GM12864 (cell line): Measurements from ENCODE around the gene PCSK6.

Experiments
- DNase-seq: peaks from one replicate; pipeline ENCODE4 v3.0.0-alpha.2; 2011; ENCODE audit warnings: low read depth
- H3K4me3 ChIP-seq: 2 replicates; pipeline ENCODE4 v1.5.1; 2011; ENCODE audit warnings: mild to moderate bottlenecking, low read depth, low read length, control low read depth
- TF ChIP-seq, protein P1 (sequence below): IDR thresholded peaks from 2 replicates; pipeline ENCODE4 v1.5.1; 2011; ENCODE audit warnings: low read depth, mild to moderate bottlenecking, moderate library complexity, low read length, control low read depth, inconsistent platforms; ENCODE audit errors: missing control alignments

PCSK6 gene

GRCh38 chr15:101489599-101490407 lies at the start of gene PCSK6:
TSS of gene PCSK6 (minus strand) at chr15:101489707. CDS start at chr15:101489670, 37 bp downstream.
- TF ChIP-seq, protein P1, sequence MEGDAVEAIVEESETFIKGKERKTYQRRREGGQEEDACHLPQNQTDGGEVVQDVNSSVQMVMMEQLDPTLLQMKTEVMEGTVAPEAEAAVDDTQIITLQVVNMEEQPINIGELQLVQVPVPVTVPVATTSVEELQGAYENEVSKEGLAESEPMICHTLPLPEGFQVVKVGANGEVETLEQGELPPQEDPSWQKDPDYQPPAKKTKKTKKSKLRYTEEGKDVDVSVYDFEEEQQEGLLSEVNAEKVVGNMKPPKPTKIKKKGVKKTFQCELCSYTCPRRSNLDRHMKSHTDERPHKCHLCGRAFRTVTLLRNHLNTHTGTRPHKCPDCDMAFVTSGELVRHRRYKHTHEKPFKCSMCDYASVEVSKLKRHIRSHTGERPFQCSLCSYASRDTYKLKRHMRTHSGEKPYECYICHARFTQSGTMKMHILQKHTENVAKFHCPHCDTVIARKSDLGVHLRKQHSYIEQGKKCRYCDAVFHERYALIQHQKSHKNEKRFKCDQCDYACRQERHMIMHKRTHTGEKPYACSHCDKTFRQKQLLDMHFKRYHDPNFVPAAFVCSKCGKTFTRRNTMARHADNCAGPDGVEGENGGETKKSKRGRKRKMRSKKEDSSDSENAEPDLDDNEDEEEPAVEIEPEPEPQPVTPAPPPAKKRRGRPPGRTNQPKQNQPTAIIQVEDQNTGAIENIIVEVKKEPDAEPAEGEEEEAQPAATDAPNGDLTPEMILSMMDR = no peak
- H3K4me3 ChIP-seq = no peak within 1 kb of the TSS
- DNase-seq = no peak

DNA sequence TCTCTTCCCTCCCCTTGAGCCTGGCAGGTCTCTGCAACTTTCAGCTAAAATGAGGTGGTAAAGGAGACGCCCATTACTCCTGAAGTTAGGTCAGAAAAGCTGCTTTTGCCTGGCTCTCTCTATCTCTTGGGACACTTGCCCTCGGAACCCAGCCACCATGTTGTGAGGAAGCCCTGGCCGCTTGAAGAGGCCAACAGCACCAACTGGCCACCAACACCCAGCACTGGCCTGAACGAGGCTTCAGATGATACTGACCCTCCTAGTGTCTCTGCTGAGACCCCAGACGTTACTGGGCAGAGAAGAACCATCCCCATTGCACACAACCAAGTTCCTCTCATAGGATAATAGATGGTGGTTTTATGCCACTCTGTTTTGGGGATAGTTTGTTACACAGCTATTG lies 49.5 kb upstream of the PCSK6 start:
- DNase-seq = no peak
- TF ChIP-seq, protein P1 = no peak
- no peak overlapping the region for H3K4me3 ChIP-seq

DNA sequence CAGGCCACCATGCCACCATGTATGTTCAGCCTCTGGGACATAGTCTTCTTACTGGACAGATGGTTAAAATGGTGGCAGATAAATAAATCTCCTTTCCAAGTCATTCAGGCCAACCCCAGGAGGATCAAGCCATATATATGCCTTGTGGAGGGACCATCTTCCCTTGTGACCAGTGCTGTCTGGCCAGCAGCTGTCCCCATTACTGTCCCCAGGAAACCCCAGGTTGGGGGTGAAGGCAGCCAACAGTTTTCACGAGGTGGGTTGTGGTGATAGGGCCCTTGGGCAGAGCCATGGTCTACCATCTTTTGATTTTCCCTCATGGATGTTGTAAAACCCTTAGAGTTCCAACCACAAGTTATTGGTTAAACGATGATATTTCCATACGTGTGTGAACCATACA lies 48.7 kb upstream of the PCSK6 start:
- DNase-seq = no peak
- TF ChIP-seq, protein P1 = no peak
- no peak overlapping the region for H3K4me3 ChIP-seq

DNA sequence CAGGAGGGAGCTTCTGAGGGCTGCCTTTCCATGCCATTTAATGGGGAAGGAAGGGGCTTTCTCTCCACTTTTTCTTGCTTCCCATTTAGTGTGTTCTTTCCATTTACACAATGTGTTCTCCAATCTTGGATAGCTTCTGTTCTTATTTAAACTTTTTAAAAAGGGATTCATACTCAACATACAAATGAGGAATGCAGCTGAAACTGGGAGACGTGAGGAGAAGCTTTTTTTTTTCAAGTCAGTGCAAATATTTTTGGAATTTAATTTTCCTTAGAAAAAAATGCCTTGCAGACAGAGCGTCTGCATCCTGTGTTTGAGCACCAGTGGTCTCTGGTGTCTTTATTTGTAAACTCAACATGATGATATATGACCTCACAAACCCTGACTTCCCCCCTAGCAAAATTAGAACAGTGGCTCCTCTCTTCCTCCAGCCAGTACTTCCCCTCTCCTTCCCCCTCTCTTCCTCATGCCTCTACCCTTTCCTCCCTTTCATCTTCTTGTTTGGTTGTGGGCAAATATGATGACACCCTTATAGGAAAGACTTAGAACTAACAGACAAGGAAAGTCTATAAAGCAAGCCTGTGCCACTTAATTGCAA lies 48.1 kb upstream of the PCSK6 start:
- no peak overlapping the region for H3K4me3 ChIP-seq
- no peak for DNase-seq
- TF ChIP-seq, protein P1 = no peak

- no peak overlapping the region for H3K4me3 ChIP-seq
- TF ChIP-seq, protein P1 = no peak
- no peak for DNase-seq
These were observed 47.4 kb upstream of the PCSK6 start for GRCh38 chr15:101536875-101537405.

- TF ChIP-seq, protein P1 = no peak
- no peak overlapping the region for H3K4me3 ChIP-seq
- DNase-seq = no peak
These were observed 46.8 kb upstream of the PCSK6 start for GRCh38 chr15:101536166-101536874.
